ENCODE measurements around the gene MRPS10. TPM values are rescaled to one million over a fixed set of nuclear protein-coding genes. Genes with fewer than 3 reads are reported as not detected.
A peak's percentile ranks its signal among the peaks of the same experiment; 100 is the strongest.
"Not testable (repeated sequence)": the region's sequence is repeated elsewhere in the genome, so short reads cannot be mapped to it uniquely, and the experiment has no call there.

Gene MRPS10
- total and polyA plus RNA-seq, 2 donors (not counting 1 experiment from before 2014, with no cell fraction given): 10.5 to 26.4 TPM

GRCh38 chr6:42217157-42217518 lies 523 bp downstream of the MRPS10 start:
- Histone ChIP-seq H3K27ac (ENCODE audit: low read length in 2 of 2) (peak overlapping the region; percentile 58 to 76), H3K79me2 (ENCODE audit: control insufficient read depth, insufficient read depth, low read length) (peaks cover 41% of the 10 kb centered on the region), H3K4me3 (ENCODE audit: control extremely low read depth in 1 of 5, extremely low read depth in 1 of 5, insufficient read depth in 1 of 5, low read depth in 2 of 5, low read length in 4 of 5) (peak overlapping the region; percentile 76 to 98 (median 86)), H3K9me3 (ENCODE audit: control extremely low read depth in 1 of 3, control insufficient read depth in 2 of 3, insufficient read depth in 1 of 3, low read length in 2 of 3) (no peaks in the 10 kb centered on the region), H3K27me3 (replicated peaks in 1 of 4; ENCODE audit: control extremely low read depth in 1 of 4, control insufficient read depth in 3 of 4, insufficient read depth in 4 of 4, low read length in 3 of 4) (no peaks in the 10 kb centered on the region), H2AFZ (ENCODE audit: insufficient read depth, low read depth, low read length, poor library complexity, severe bottlenecking) (peak overlapping the region; percentile 90), H3K9ac (ENCODE audit: low read length) (peak overlapping the region; percentile 88), H3K4me1 (ENCODE audit: control insufficient read depth in 2 of 2, insufficient read depth in 2 of 2, low read length in 2 of 2) (peaks cover 7 to 14% of the 10 kb centered on the region in 2 donors), H3K36me3 (replicated peaks in 1 of 2; ENCODE audit: control extremely low read depth in 1 of 2, control insufficient read depth in 1 of 2, extremely low read depth in 1 of 2, insufficient read depth in 2 of 2, low read length in 1 of 2) (peaks cover 1 to 17% of the 10 kb centered on the region in 2 experiments), H3K4me2 (replicated peaks; ENCODE audit: low read depth, low read length, poor library complexity, severe bottlenecking) (peak overlapping the region; percentile 72), H4K20me1 (ENCODE audit: control insufficient read depth, insufficient read depth, low read length, poor library complexity, severe bottlenecking) (no peaks in the 10 kb centered on the region)
- POLR2A ChIA-PET: no interaction called here
- 18% methylated on average over 3 of the region's 5 CpGs for whole genome bisulfite sequencing (ENCODE audit: insufficient coverage)
- TF ChIP-seq, protein P1, sequence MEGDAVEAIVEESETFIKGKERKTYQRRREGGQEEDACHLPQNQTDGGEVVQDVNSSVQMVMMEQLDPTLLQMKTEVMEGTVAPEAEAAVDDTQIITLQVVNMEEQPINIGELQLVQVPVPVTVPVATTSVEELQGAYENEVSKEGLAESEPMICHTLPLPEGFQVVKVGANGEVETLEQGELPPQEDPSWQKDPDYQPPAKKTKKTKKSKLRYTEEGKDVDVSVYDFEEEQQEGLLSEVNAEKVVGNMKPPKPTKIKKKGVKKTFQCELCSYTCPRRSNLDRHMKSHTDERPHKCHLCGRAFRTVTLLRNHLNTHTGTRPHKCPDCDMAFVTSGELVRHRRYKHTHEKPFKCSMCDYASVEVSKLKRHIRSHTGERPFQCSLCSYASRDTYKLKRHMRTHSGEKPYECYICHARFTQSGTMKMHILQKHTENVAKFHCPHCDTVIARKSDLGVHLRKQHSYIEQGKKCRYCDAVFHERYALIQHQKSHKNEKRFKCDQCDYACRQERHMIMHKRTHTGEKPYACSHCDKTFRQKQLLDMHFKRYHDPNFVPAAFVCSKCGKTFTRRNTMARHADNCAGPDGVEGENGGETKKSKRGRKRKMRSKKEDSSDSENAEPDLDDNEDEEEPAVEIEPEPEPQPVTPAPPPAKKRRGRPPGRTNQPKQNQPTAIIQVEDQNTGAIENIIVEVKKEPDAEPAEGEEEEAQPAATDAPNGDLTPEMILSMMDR (IDR thresholded peaks at IDR 0.05): no peak
- TF ChIP-seq EZH2 (IDR thresholded peaks at IDR 0.05; ENCODE audit: borderline replicate concordance, insufficient read depth, low read depth, low read length, poor library complexity, severe bottlenecking): no peak
- ATAC-seq (ENCODE audit: low read depth) (no peak), DNase-seq (no peak)
- CTCF ChIA-PET: interaction anchor here (0.5 to 2.2 kb wide), 7 partner anchors 9 to 433 kb away, joined by 3 to 13 read pairs (median 4); partner anchors contain the start of gene TOMM6
- H3K27ac Mint-ChIP-seq: peak overlapping the region; percentile 98
- peaks cover 26% of the 10 kb centered on the region for H3K4me1 Mint-ChIP-seq
- no peaks in the 10 kb centered on the region for H3K9me3 Mint-ChIP-seq (ENCODE audit: insufficient read depth)
- intact Hi-C loops (cut with micrococcal nuclease): loop anchor here (1.0 to 10.0 kb wide), 10 partner anchors 320 to 1468 kb away; partner anchors contain the start of genes MRPS18A, NFYA, OARD1 and PRICKLE4
- H3K4me3 Mint-ChIP-seq: peak overlapping the region; percentile 99
- no peaks in the 10 kb centered on the region for H3K27me3 Mint-ChIP-seq

- Histone ChIP-seq H3K9ac (ENCODE audit: low read length) (peak overlapping the region; percentile 88), H3K4me2 (replicated peaks; ENCODE audit: low read depth, low read length, poor library complexity, severe bottlenecking) (peak overlapping the region; percentile 72), H3K4me3 (ENCODE audit: control extremely low read depth in 1 of 5, extremely low read depth in 1 of 5, insufficient read depth in 1 of 5, low read depth in 2 of 5, low read length in 4 of 5) (peak overlapping the region in 1 of 5 experiments; percentile 86), H3K4me1 (ENCODE audit: control insufficient read depth in 2 of 2, insufficient read depth in 2 of 2, low read length in 2 of 2) (peaks cover 7 to 20% of the 10 kb centered on the region in 2 donors), H3K79me2 (ENCODE audit: control insufficient read depth, insufficient read depth, low read length) (peaks cover 42% of the 10 kb centered on the region), H3K36me3 (replicated peaks in 1 of 2; ENCODE audit: control extremely low read depth in 1 of 2, control insufficient read depth in 1 of 2, extremely low read depth in 1 of 2, insufficient read depth in 2 of 2, low read length in 1 of 2) (peaks cover 1 to 23% of the 10 kb centered on the region in 2 experiments)
- intact Hi-C loops (cut with micrococcal nuclease): loop anchor here (5.0 to 10.0 kb wide), 6 partner anchors 319 to 1468 kb away; partner anchors contain the start of genes MRPS18A, NFYA, OARD1 and RPL7L1
- POLR2A ChIA-PET; H3K9me3 ChIP-seq (ENCODE audit: control extremely low read depth in 1 of 3, control insufficient read depth in 2 of 3, insufficient read depth in 1 of 3, low read length in 2 of 3); H3K27me3 ChIP-seq (replicated peaks in 1 of 4; ENCODE audit: control extremely low read depth in 1 of 4, control insufficient read depth in 3 of 4, insufficient read depth in 4 of 4, low read length in 3 of 4); H3K27ac ChIP-seq (ENCODE audit: low read length in 2 of 2); DNase-seq; H2AFZ ChIP-seq (ENCODE audit: insufficient read depth, low read depth, low read length, poor library complexity, severe bottlenecking); H3K9me3 Mint-ChIP-seq (ENCODE audit: insufficient read depth); H4K20me1 ChIP-seq (ENCODE audit: control insufficient read depth, insufficient read depth, low read length, poor library complexity, severe bottlenecking); H3K27me3 Mint-ChIP-seq; H3K27ac Mint-ChIP-seq; ATAC-seq (ENCODE audit: low read depth): not testable (repeated sequence)
- peak overlapping the region; percentile 74 for H3K4me3 Mint-ChIP-seq
- WGBS (ENCODE audit: insufficient coverage): 97% methylated on average over 10 of the region's 18 CpGs
- CTCF ChIA-PET: interaction anchor here (0.8 to 2.5 kb wide), 7 partner anchors 13 to 432 kb away, joined by 3 to 13 read pairs (median 4); partner anchors contain the start of gene TOMM6
- H3K4me1 Mint-ChIP-seq: peaks cover 32% of the 10 kb centered on the region
Measured at GRCh38 chr6:42216495-42216894, 1.2 kb downstream of the MRPS10 start.
